IgD-negative memory B cell (primary cell): ENCODE data around the gene MCF2L. TPM values are rescaled to one million over a fixed set of nuclear protein-coding genes. Genes with fewer than 3 reads are reported as not detected.

ENCODE experiments used
- H3K27ac Mint-ChIP-seq, 3 donors: one replicate each; pipeline ENCODE4 v1.8.0; 2020 to 2022; ENCODE audit warnings: mild to moderate bottlenecking in 3 of 3, mixed read lengths in 3 of 3, moderate library complexity in 1 of 3
- H3K27me3 Mint-ChIP-seq: one replicate; pipeline ENCODE4 v1.8.0; 2021; ENCODE audit warnings: mixed read lengths
- H3K36me3 Mint-ChIP-seq: one replicate; pipeline ENCODE4 v1.8.0; 2020; ENCODE audit warnings: mild to moderate bottlenecking, mixed read lengths
- H3K4me1 Mint-ChIP-seq, 3 donors: one replicate each; pipeline ENCODE4 v1.8.0; 2020 to 2022; ENCODE audit warnings: mixed read lengths in 3 of 3, mild to moderate bottlenecking in 1 of 3
- H3K4me3 Mint-ChIP-seq, 4 donors: one replicate each; pipeline ENCODE4 v1.8.0; 2020 to 2022; ENCODE audit warnings: mild to moderate bottlenecking in 4 of 4, mixed read lengths in 4 of 4, moderate library complexity in 3 of 4
- H3K9me3 Mint-ChIP-seq, 3 donors: one replicate each; pipeline ENCODE4 v1.8.0; 2020 to 2021; ENCODE audit warnings: mixed read lengths in 3 of 3, mild to moderate bottlenecking in 1 of 3
- polyA plus RNA-seq: library from polyadenylated mRNA; unstranded; fragments of 300-500 nt; fragmentation: Illumina TruSeq; gene quantifications from one replicate; pipeline ENCODE4 v1.2.3, GENCODE V29; 2021

Gene MCF2L
- polyA plus RNA-seq, 1 donor from 2014 or later = 1.7 TPM

- no peaks in the 10 kb centered on the region for H3K27me3 Mint-ChIP-seq
- H3K27ac Mint-ChIP-seq = no peak overlapping the region
- H3K9me3 Mint-ChIP-seq = peaks cover 0 to 3% (median 0%) of the 10 kb centered on the region in 3 donors
- H3K4me1 Mint-ChIP-seq = no peaks in the 10 kb centered on the region
- peaks cover 2% of the 10 kb centered on the region for H3K36me3 Mint-ChIP-seq
- no peak overlapping the region for H3K4me3 Mint-ChIP-seq
These were observed 72.3 kb downstream of the MCF2L start for GRCh38 chr13:113041293-113041690.

- Mint-ChIP-seq H3K36me3 (peaks cover 2% of the 10 kb centered on the region), H3K27ac (no peak overlapping the region), H3K4me3 (no peak overlapping the region), H3K27me3 (no peaks in the 10 kb centered on the region), H3K9me3 (peaks cover 0 to 3% (median 0%) of the 10 kb centered on the region in 3 donors), H3K4me1 (no peaks in the 10 kb centered on the region)
These were observed 72.9 kb downstream of the MCF2L start for GRCh38 chr13:113041896-113042295.

- H3K27ac Mint-ChIP-seq = no peak overlapping the region
- H3K4me3 Mint-ChIP-seq = no peak overlapping the region
- no peaks in the 10 kb centered on the region for H3K4me1 Mint-ChIP-seq
- peaks cover 0 to 3% (median 0%) of the 10 kb centered on the region in 3 donors for H3K9me3 Mint-ChIP-seq
- H3K27me3 Mint-ChIP-seq = no peaks in the 10 kb centered on the region
- peaks cover 2% of the 10 kb centered on the region for H3K36me3 Mint-ChIP-seq
These were observed 73.4 kb downstream of the MCF2L start for GRCh38 chr13:113042456-113042855.

- no peaks in the 10 kb centered on the region for H3K4me1 Mint-ChIP-seq
These were observed 74.1 kb downstream of the MCF2L start for GRCh38 chr13:113043001-113043630.

GRCh38 chr13:113043931-113044330 is 74.9 kb downstream of the MCF2L start:
- H3K9me3 Mint-ChIP-seq = no peaks in the 10 kb centered on the region
- H3K36me3 Mint-ChIP-seq = peaks cover 2% of the 10 kb centered on the region
- no peaks in the 10 kb centered on the region for H3K4me1 Mint-ChIP-seq
- no peak overlapping the region for H3K27ac Mint-ChIP-seq
- H3K27me3 Mint-ChIP-seq = no peaks in the 10 kb centered on the region
- no peak overlapping the region for H3K4me3 Mint-ChIP-seq

More at GRCh38 chr13:113043001-113043630, 74.1 kb downstream of the MCF2L start:
- H3K27me3 Mint-ChIP-seq = no peaks in the 10 kb centered on the region
- peaks cover 2% of the 10 kb centered on the region for H3K36me3 Mint-ChIP-seq
- H3K9me3 Mint-ChIP-seq = no peaks in the 10 kb centered on the region
- no peak overlapping the region for H3K4me3 Mint-ChIP-seq
- no peak overlapping the region for H3K27ac Mint-ChIP-seq

- H3K27me3 Mint-ChIP-seq = no peaks in the 10 kb centered on the region
- no peaks in the 10 kb centered on the region for H3K4me1 Mint-ChIP-seq
- H3K27ac Mint-ChIP-seq = no peak overlapping the region
- H3K9me3 Mint-ChIP-seq = no peaks in the 10 kb centered on the region
- H3K4me3 Mint-ChIP-seq = no peak overlapping the region
- peaks cover 2% of the 10 kb centered on the region for H3K36me3 Mint-ChIP-seq
These were observed 75.5 kb downstream of the MCF2L start for GRCh38 chr13:113044391-113045114.

- Mint-ChIP-seq H3K4me1 (no peaks in the 10 kb centered on the region), H3K4me3 (no peak overlapping the region), H3K9me3 (no peaks in the 10 kb centered on the region), H3K36me3 (peaks cover 2% of the 10 kb centered on the region), H3K27me3 (no peaks in the 10 kb centered on the region), H3K27ac (no peak overlapping the region)
These were observed 76.5 kb downstream of the MCF2L start for GRCh38 chr13:113045251-113046127.

- Mint-ChIP-seq H3K4me3 (no peak overlapping the region), H3K27ac (peak overlapping the region in 1 of 3 donors; percentile 17), H3K36me3 (peaks cover 2% of the 10 kb centered on the region), H3K9me3 (no peaks in the 10 kb centered on the region), H3K4me1 (no peaks in the 10 kb centered on the region), H3K27me3 (no peaks in the 10 kb centered on the region)
These were observed 77.3 kb downstream of the MCF2L start for GRCh38 chr13:113046128-113046882.

- peaks cover 2% of the 10 kb centered on the region for H3K36me3 Mint-ChIP-seq
- no peaks in the 10 kb centered on the region for H3K4me1 Mint-ChIP-seq
- H3K27me3 Mint-ChIP-seq = no peaks in the 10 kb centered on the region
- no peaks in the 10 kb centered on the region for H3K9me3 Mint-ChIP-seq
- H3K27ac Mint-ChIP-seq = peak overlapping the region in 1 of 3 donors; percentile 17
- no peak overlapping the region for H3K4me3 Mint-ChIP-seq
These were observed 77.8 kb downstream of the MCF2L start for GRCh38 chr13:113046883-113047244.

GRCh38 chr13:113047587-113047986 is 78.6 kb downstream of the MCF2L start:
- no peaks in the 10 kb centered on the region for H3K27me3 Mint-ChIP-seq
- H3K27ac Mint-ChIP-seq = no peak overlapping the region
- H3K9me3 Mint-ChIP-seq = no peaks in the 10 kb centered on the region
- peaks cover 0 to under 1% (median 0%) of the 10 kb centered on the region in 3 donors for H3K4me1 Mint-ChIP-seq
- peaks cover 2% of the 10 kb centered on the region for H3K36me3 Mint-ChIP-seq
- H3K4me3 Mint-ChIP-seq = no peak overlapping the region

- no peaks in the 10 kb centered on the region for H3K9me3 Mint-ChIP-seq
- H3K36me3 Mint-ChIP-seq = peaks cover 4% of the 10 kb centered on the region
- peaks cover 0 to 2% (median 0%) of the 10 kb centered on the region in 3 donors for H3K4me1 Mint-ChIP-seq
- H3K4me3 Mint-ChIP-seq = no peak overlapping the region
- no peaks in the 10 kb centered on the region for H3K27me3 Mint-ChIP-seq
- no peak overlapping the region for H3K27ac Mint-ChIP-seq
These were observed 79.8 kb downstream of the MCF2L start for GRCh38 chr13:113048766-113049165.

- Mint-ChIP-seq H3K27me3 (no peaks in the 10 kb centered on the region), H3K27ac (no peak overlapping the region), H3K4me3 (no peak overlapping the region), H3K4me1 (peaks cover 0 to 2% (median 0%) of the 10 kb centered on the region in 3 donors), H3K36me3 (peaks cover 4% of the 10 kb centered on the region), H3K9me3 (no peaks in the 10 kb centered on the region)
These were observed 80.5 kb downstream of the MCF2L start for GRCh38 chr13:113049521-113049941.

- Mint-ChIP-seq H3K27me3 (no peaks in the 10 kb centered on the region), H3K27ac (no peak overlapping the region), H3K36me3 (peaks cover 4% of the 10 kb centered on the region), H3K4me1 (peaks cover 0 to 2% (median 0%) of the 10 kb centered on the region in 3 donors), H3K4me3 (no peak overlapping the region), H3K9me3 (no peaks in the 10 kb centered on the region)
These were observed 81.0 kb downstream of the MCF2L start for GRCh38 chr13:113049981-113050380.

GRCh38 chr13:113050734-113051431 is 81.9 kb downstream of the MCF2L start:
- peaks cover 4% of the 10 kb centered on the region for H3K36me3 Mint-ChIP-seq
- H3K27me3 Mint-ChIP-seq = no peaks in the 10 kb centered on the region
- no peak overlapping the region for H3K27ac Mint-ChIP-seq
- no peak overlapping the region for H3K4me3 Mint-ChIP-seq
- peaks cover 0 to 2% (median 0%) of the 10 kb centered on the region in 3 donors for H3K4me1 Mint-ChIP-seq
- no peaks in the 10 kb centered on the region for H3K9me3 Mint-ChIP-seq
